Measurements from ENCODE around the gene RASSF8.

- no peak for TF ChIP-seq YY1 (IDR thresholded peaks at IDR 0.05; ENCODE audit: insufficient read depth, insufficient read length)
- no peak for TF ChIP-seq ZNF274 (IDR thresholded peaks at IDR 0.05; ENCODE audit: low read depth, low read length)
Measured at GRCh38 chr12:26125400-26126339, 167.2 kb downstream of the RASSF8 start.

All from NT2/D1 (cell line).